Spleen (tissue), 3 donors: Measurements from ENCODE around the gene ACSF3.

Experiments
- POLR2A ChIP-seq, 3 donors: fragments of 450-650 bp; IDR thresholded peaks; one replicate each; pipeline ENCODE4 v1.5.1; 2017; ENCODE audit warnings: antibody characterized with exemption in 3 of 3, mild to moderate bottlenecking in 1 of 3
- POLR2AphosphoS5 ChIP-seq, 3 donors: sonication (generic); formaldehyde crosslinking; IDR thresholded peaks; one replicate each; pipeline ENCODE4 v1.5.1; 2017; ENCODE audit warnings: antibody characterized with exemption in 3 of 3

GRCh38 chr16:89143911-89144675 lies 50.4 kb downstream of the ACSF3 start:
- TF ChIP-seq POLR2A (IDR thresholded peaks at IDR 0.05) (no peak), POLR2AphosphoS5 (IDR thresholded peaks at IDR 0.05) (peak in 2 of 3 donors; percentile 21 to 55)
